Panc1 (cell line): ENCODE results near the gene AP4M1. TPM values are rescaled to one million over a fixed set of nuclear protein-coding genes. Genes with fewer than 3 reads are reported as not detected.

Source experiments
- ATAC-seq: fragments of 200-7000 bp; cut with Tn5 transposase; 2 replicates; pipeline ENCODE4 v1.9.1; 2020; ENCODE audit warnings: mild to moderate bottlenecking, moderate library complexity
- BruUV-seq: library from RNA; stranded (reverse); fragments of 400-500 nt; replicated peaks from 2 replicates; lab custom pipeline; 2021; lab: Mats Ljungman, UMichigan
- CTCF ChIA-PET: fragments of 300-600 bp; sonication (Branson Sonifier 250); formaldehyde crosslinking; loops from one replicate; lab custom pipeline; 2022; ENCODE audit warnings: antibody characterized with exemption; lab: Charles Lee
- POLR2A ChIA-PET: fragments of 300-600 bp; sonication (Branson Sonifier 250); formaldehyde crosslinking; loops from one replicate; lab custom pipeline; 2022; ENCODE audit warnings: antibody characterized with exemption; lab: Charles Lee
- DNase-seq: peaks from one replicate; pipeline ENCODE4 v3.0.0-alpha.2; 2010; ENCODE audit warnings: low read depth, low spot score
- H3K27ac ChIP-seq: 2 replicates; pipeline ENCODE4 v1.5.1; 2011; ENCODE audit warnings: mild to moderate bottlenecking, low read length, inconsistent platforms
- H3K27me3 ChIP-seq: fragments of 200-500 bp; sonication (Bioruptor generic); 2 replicates; pipeline ENCODE4 v1.6.0; 2014; ENCODE audit warnings: low read length, inconsistent platforms; ENCODE audit not compliant: control insufficient read depth, insufficient read depth
- H3K36me3 ChIP-seq: fragments of 200-500 bp; sonication (Bioruptor generic); 2 replicates; pipeline ENCODE4 v1.5.1; 2014; ENCODE audit warnings: inconsistent platforms, mild to moderate bottlenecking, low read length, moderate library complexity; ENCODE audit not compliant: control insufficient read depth, insufficient read depth
- H3K4me1 ChIP-seq: 2 replicates; pipeline ENCODE4 v1.5.1; 2011; ENCODE audit warnings: inconsistent platforms, mild to moderate bottlenecking, low read length, moderate library complexity; ENCODE audit not compliant: control insufficient read depth, insufficient read depth
- H3K4me3 ChIP-seq, 2 experiments: 2 replicates each; pipeline ENCODE4 v1.5.1; 2011 to 2012; ENCODE audit warnings: low read depth in 2 of 2, low read length in 2 of 2, mild to moderate bottlenecking in 2 of 2, inconsistent platforms in 1 of 2, moderate library complexity in 1 of 2
- H3K9me3 ChIP-seq: fragments of 200-500 bp; sonication (Bioruptor generic); 2 replicates; pipeline ENCODE4 v1.5.1; 2014; ENCODE audit warnings: low read depth, mild to moderate bottlenecking, inconsistent platforms, low read length, moderate library complexity; ENCODE audit not compliant: control insufficient read depth, insufficient read depth
- CTCF ChIP-seq: fragments of 450-650 bp; IDR thresholded peaks from 2 replicates; pipeline ENCODE4 v1.5.1; 2017; ENCODE audit warnings: mild to moderate bottlenecking
- POLR2AphosphoS5 ChIP-seq: IDR thresholded peaks from 2 replicates; pipeline ENCODE4 v1.6.1; 2012; ENCODE audit warnings: mild to moderate bottlenecking, low read depth, low read length, moderate library complexity
- REST ChIP-seq, 2 experiments: IDR thresholded peaks; 2 replicates each; pipeline ENCODE4 v1.6.1; 2011 to 2012; ENCODE audit warnings: low read depth in 2 of 2, control low read depth in 1 of 2, low read length in 1 of 2, mild to moderate bottlenecking in 1 of 2, moderate library complexity in 1 of 2; ENCODE audit not compliant: insufficient read depth in 1 of 2
- SIN3A ChIP-seq: IDR thresholded peaks from 2 replicates; pipeline ENCODE4 v1.6.1; 2012; ENCODE audit warnings: low read depth, mild to moderate bottlenecking, low read length, moderate library complexity, borderline replicate concordance; ENCODE audit not compliant: insufficient read depth
- TCF7L2 ChIP-seq: IDR thresholded peaks from 2 replicates; pipeline ENCODE4 v1.6.1; 2011; ENCODE audit warnings: mild to moderate bottlenecking, low read depth, low read length, inconsistent platforms
- in situ Hi-C: cut with HindIII; loops from 2 replicates; pipeline ENCODE4 v1.10.0; 2016; ENCODE audit warnings: low sequenced_read_pairs, low pct_unique_long_range_greater_than_20kb
- intact Hi-C: fragments of 100-400 bp; cut with micrococcal nuclease; formaldehyde crosslinking; loops from one replicate; pipeline ENCODE4 v1.10.0; 2022; ENCODE audit not compliant: unreplicated experiment
- total RNA-seq: library from RNA; stranded (reverse); gene quantifications from one replicate; pipeline ENCODE4 v1.2.1, GENCODE V29; 2021; ENCODE audit not compliant: unreplicated experiment

AP4M1 gene
- total RNA-seq, 1 experiment from 2014 or later, result 42.6 TPM

DNA sequence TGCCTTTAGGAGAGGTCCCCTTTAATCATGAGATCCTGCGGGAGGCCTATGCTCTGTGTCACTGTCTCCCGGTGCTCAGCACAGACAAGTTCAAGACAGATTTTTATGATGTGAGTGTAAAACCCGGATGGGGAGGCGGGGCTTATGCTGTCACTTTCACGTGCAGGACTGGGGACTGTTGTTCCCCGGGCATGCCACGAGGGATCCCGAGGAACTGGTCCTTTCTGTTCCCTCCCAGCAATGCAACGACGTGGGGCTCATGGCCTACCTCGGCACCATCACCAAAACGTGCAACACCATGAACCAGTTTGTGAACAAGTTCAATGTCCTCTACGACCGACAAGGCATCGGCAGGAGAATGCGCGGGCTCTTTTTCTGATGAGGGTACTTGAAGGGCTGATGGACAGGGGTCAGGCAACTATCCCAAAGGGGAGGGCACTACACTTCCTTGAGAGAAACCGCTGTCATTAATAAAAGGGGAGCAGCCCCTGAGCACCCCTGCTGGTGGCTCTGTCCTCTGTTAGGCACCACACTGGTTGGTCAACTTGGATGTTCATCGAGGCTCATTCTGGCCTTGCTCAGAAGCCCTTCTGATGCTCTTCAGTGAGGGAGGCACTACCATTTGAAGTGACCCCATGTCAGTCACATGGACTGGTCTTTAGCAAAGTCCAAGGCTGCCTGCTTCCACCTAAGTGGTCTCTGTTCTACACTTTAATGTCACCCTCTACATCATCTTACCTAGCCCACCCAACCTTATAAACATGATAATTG lies 9.8 kb upstream of the AP4M1 start:
- Histone ChIP-seq H3K9me3 (no peaks in the 10 kb centered on the region), H3K4me1 (peaks cover 27% of the 10 kb centered on the region), H3K27ac (no peak overlapping the region; the same call in 1 of the 2 replicates), H3K4me3 (no peak overlapping the region), H3K27me3 (no peaks in the 10 kb centered on the region), H3K36me3 (peaks cover 26% of the 10 kb centered on the region)
- TF ChIP-seq CTCF, result no peak
- peak; percentile 68 for TF ChIP-seq POLR2AphosphoS5
- no peak for DNase-seq
- intact Hi-C loops, result no loop called here
- in situ Hi-C loops, result no loop called here
- peak; percentile 18 for ATAC-seq
- POLR2A ChIA-PET, result interaction anchor here (0.6 kb wide), 1 partner anchor 690 kb away, joined by 3 read pairs; no protein-coding TSS in a partner anchor
- no TSS peak for BruUV-seq
- CTCF ChIA-PET, result no interaction called here

DNA sequence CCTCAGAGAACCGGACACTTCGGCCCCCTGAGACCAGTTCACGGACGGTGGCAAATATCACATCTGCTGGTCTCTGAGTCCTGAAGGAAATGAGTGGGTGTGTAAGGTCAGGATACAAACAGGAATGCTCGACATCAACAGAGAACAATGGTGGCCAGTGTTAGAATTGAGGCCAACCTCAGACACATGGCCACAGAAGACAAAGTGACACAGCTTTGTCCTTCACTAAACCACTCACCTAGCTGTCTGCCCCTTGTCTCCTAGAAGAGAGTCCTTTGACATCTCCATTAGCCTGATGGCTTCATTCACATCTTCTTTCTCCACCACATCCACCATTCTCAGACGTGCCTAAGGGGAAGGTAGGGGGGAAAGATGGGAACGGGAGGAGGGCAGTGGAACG lies 8.4 kb upstream of the AP4M1 start:
- in situ Hi-C loops, result no loop called here
- peak; percentile 7; the same call in 1 of the 2 replicates for ATAC-seq
- ChIA-PET POLR2A (no interaction called here), CTCF (no interaction called here)
- Histone ChIP-seq H3K4me1 (peaks cover 25% of the 10 kb centered on the region), H3K36me3 (peaks cover 37% of the 10 kb centered on the region), H3K4me3 (no peak overlapping the region), H3K27ac (peak overlapping the region; percentile 52; the same call in 1 of the 2 replicates), H3K9me3 (no peaks in the 10 kb centered on the region), H3K27me3 (no peaks in the 10 kb centered on the region)
- DNase-seq, result no peak
- intact Hi-C loops, result no loop called here
- TF ChIP-seq SIN3A (no peak), TCF7L2 (no peak), POLR2AphosphoS5 (peak; percentile 24; the same call in 1 of the 2 replicates), CTCF (no peak), REST (IDR thresholded peaks at IDR 0.05; ENCODE audit: insufficient read depth in 1 of 2, low read depth in 2 of 2, low read length in 1 of 2) (no peak)
- TSS peak; percentile 57 for BruUV-seq
